ENCODE results near the gene RFX5.

The RFX5 gene

DNA sequence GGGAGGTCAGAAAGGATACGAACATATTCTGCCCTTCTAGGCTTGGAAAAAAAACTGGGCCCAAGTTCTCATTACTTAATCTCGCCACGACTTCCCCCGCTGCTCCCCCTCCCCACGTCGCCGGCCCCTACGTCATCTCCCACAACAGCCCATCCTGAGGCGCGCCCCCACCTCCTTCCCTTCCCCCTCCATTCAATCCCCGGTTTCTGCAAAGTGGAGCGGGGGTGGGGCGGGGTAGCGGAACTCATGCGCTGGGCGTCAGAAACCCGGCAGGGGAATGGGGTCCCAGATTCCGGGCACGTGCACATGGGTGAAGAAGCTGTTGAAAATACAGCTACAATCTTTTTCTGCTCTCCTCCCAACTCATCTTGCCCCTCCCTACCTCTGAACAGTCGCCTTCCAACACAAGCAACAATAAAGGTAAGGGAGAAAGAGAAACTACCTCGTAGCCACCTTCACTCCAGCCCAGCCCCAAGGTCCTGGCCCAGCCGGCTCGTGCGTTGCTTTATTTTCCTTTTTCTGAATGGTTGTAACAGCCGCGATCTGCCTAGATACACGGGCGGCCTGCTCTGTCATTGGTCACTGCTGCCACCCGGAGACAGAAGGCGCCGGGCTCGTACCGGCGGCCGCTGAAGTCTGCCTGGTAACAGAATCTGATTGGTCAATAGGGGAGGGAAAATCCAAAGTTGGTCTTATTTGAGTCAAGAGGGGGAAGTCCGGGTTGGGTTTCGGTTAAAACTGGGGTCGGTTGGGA, at the start of gene RFX5 (continued):
- TF ChIP-seq ZXDB (tag by site-specific recombination; IDR thresholded peaks at IDR 0.05) (peak; percentile 57), ZNF600 (tag by site-specific recombination; IDR thresholded peaks at IDR 0.05) (peak; percentile 60), ZNF391 (tag by site-specific recombination; IDR thresholded peaks at IDR 0.05; ENCODE audit: borderline replicate concordance, low read depth) (no peak), BCL11A (tag by site-specific recombination; IDR thresholded peaks at IDR 0.05; ENCODE audit: low read depth) (no peak), KLF9 (tag by site-specific recombination; IDR thresholded peaks at IDR 0.05; ENCODE audit: low read depth) (peak; percentile 84), KLF7 (tag by site-specific recombination; IDR thresholded peaks at IDR 0.05; ENCODE audit: borderline replicate concordance) (peak; percentile 11; the same call in 1 of the 2 replicates), ZNF629 (tag by site-specific recombination; IDR thresholded peaks at IDR 0.05) (peak; percentile 90), ZNF747 (tag by site-specific recombination; IDR thresholded peaks at IDR 0.05) (no peak), CTCF (tag by site-specific recombination; IDR thresholded peaks at IDR 0.05) (0 out of 2 replicates have a peak, but pooled peaks have one; percentile 11), GFI1B (tag by site-specific recombination; IDR thresholded peaks at IDR 0.05) (no peak; the same call in 1 of the 2 replicates), GLIS1 (tag by site-specific recombination; IDR thresholded peaks at IDR 0.05) (peak; percentile 27; the same call in 1 of the 2 replicates), ZNF513 (tag by site-specific recombination; IDR thresholded peaks at IDR 0.05) (no peak), ZBTB17 (tag by site-specific recombination; IDR thresholded peaks at IDR 0.05) (peak; percentile 27; the same call in 1 of the 2 replicates), ZNF335 (tag by site-specific recombination; conservative IDR thresholded peaks at IDR 0.05) (peak; percentile 96), YY2 (tag by site-specific recombination; IDR thresholded peaks at IDR 0.05) (0 out of 2 replicates have a peak, but pooled peaks have one; percentile 36), PRDM10 (tag by site-specific recombination; IDR thresholded peaks at IDR 0.05) (peak; percentile 99), ZNF37A (tag by site-specific recombination; IDR thresholded peaks at IDR 0.05) (no peak), MZF1 (tag by site-specific recombination; IDR thresholded peaks at IDR 0.05; ENCODE audit: borderline replicate concordance) (peak; percentile 69; the same call in 1 of the 2 replicates), ZNF121 (tag by site-specific recombination; IDR thresholded peaks at IDR 0.05) (no peak)
- TF ChIP-seq, protein P1, sequence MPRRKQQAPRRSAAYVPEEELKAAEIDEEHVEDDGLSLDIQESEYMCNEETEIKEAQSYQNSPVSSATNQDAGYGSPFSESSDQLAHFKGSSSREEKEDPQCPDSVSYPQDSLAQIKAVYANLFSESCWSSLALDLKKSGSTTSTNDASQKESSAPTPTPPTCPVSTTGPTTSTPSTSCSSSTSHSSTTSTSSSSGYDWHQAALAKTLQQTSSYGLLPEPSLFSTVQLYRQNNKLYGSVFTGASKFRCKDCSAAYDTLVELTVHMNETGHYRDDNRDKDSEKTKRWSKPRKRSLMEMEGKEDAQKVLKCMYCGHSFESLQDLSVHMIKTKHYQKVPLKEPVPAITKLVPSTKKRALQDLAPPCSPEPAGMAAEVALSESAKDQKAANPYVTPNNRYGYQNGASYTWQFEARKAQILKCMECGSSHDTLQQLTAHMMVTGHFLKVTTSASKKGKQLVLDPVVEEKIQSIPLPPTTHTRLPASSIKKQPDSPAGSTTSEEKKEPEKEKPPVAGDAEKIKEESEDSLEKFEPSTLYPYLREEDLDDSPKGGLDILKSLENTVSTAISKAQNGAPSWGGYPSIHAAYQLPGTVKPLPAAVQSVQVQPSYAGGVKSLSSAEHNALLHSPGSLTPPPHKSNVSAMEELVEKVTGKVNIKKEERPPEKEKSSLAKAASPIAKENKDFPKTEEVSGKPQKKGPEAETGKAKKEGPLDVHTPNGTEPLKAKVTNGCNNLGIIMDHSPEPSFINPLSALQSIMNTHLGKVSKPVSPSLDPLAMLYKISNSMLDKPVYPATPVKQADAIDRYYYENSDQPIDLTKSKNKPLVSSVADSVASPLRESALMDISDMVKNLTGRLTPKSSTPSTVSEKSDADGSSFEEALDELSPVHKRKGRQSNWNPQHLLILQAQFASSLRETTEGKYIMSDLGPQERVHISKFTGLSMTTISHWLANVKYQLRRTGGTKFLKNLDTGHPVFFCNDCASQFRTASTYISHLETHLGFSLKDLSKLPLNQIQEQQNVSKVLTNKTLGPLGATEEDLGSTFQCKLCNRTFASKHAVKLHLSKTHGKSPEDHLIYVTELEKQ (tag by site-specific recombination; IDR thresholded peaks at IDR 0.05; ENCODE audit: borderline replicate concordance), result peak; percentile 42; the same call in 1 of the 2 replicates
- TF ChIP-seq, protein P2, sequence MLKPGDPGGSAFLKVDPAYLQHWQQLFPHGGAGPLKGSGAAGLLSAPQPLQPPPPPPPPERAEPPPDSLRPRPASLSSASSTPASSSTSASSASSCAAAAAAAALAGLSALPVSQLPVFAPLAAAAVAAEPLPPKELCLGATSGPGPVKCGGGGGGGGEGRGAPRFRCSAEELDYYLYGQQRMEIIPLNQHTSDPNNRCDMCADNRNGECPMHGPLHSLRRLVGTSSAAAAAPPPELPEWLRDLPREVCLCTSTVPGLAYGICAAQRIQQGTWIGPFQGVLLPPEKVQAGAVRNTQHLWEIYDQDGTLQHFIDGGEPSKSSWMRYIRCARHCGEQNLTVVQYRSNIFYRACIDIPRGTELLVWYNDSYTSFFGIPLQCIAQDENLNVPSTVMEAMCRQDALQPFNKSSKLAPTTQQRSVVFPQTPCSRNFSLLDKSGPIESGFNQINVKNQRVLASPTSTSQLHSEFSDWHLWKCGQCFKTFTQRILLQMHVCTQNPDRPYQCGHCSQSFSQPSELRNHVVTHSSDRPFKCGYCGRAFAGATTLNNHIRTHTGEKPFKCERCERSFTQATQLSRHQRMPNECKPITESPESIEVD (tag by site-specific recombination; IDR thresholded peaks at IDR 0.05), result no peak
- TF ChIP-seq, protein P3, sequence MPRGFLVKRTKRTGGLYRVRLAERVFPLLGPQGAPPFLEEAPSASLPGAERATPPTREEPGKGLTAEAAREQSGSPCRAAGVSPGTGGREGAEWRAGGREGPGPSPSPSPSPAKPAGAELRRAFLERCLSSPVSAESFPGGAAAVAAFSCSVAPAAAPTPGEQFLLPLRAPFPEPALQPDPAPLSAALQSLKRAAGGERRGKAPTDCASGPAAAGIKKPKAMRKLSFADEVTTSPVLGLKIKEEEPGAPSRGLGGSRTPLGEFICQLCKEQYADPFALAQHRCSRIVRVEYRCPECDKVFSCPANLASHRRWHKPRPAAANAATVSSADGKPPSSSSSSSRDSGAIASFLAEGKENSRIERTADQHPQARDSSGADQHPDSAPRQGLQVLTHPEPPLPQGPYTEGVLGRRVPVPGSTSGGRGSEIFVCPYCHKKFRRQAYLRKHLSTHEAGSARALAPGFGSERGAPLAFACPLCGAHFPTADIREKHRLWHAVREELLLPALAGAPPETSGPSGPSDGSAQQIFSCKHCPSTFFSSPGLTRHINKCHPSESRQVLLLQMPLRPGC (tag by site-specific recombination; IDR thresholded peaks at IDR 0.05), result 0 out of 2 replicates have a peak, but pooled peaks have one; percentile 50
- TF ChIP-seq, protein P4, sequence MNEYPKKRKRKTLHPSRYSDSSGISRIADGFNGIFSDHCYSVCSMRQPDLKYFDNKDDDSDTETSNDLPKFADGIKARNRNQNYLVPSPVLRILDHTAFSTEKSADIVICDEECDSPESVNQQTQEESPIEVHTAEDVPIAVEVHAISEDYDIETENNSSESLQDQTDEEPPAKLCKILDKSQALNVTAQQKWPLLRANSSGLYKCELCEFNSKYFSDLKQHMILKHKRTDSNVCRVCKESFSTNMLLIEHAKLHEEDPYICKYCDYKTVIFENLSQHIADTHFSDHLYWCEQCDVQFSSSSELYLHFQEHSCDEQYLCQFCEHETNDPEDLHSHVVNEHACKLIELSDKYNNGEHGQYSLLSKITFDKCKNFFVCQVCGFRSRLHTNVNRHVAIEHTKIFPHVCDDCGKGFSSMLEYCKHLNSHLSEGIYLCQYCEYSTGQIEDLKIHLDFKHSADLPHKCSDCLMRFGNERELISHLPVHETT (tag by site-specific recombination; IDR thresholded peaks at IDR 0.05), result peak; percentile 74; the same call in 1 of the 2 replicates
